Right lobe of liver (tissue), 4 donors: ENCODE measurements around the gene RAB11FIP4.

Experiments
- POLR2A ChIP-seq: fragments of 450-650 bp; IDR thresholded peaks from one replicate; pipeline ENCODE4 v1.6.1; 2017; ENCODE audit warnings: antibody characterized with exemption, mild to moderate bottlenecking
- TF ChIP-seq, protein P1 (sequence below), 4 donors: fragments of 200-600 bp in 3 of 4; fragments of 450-650 bp in 1 of 4; IDR thresholded peaks; one replicate each; pipeline versions ENCODE4 v1.5.1 to v1.8.0; 2016 to 2022; ENCODE audit warnings: antibody characterized with exemption in 4 of 4, mild to moderate bottlenecking in 2 of 4
- donor health status: DM: no; HTN: no; CAD: no.
- donor health status: DM: no; HTN: no; CAD: no.
- donor health status: DM: no; HTN: yes; CAD: no.

DNA sequence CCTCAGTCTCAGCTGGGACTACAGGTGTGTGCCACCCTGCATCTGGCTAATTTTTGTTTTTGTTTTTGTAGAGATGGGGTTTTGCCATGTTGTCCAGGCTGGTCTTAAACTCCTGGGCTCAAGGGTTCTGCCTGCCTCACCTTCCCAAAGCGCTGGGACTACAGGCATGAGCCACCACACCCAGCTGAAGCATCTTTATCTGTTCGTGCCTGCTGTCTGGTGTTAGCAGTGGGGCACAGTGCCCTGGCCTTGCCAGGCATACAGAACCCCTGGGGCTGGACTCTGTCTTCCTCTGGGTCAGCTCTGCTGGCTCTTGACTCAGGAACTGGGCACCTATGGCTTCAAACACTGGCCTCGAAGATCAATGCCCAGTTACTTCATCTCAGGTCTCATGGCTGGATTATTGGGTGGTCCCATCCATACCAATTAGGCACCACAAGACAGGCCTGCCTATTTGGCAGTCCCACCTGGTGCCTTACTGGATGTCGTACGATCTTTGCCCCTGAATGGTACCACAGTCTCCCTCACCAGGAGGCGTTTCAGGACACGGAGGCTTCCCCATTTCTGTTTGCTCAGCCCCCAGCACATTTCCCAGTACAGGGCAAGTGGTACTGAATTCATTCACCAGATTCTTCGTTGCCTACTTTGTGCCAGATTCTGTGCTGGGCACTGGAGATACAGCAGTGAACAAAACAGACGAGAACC, 99.3 kb downstream of the RAB11FIP4 start:
- TF ChIP-seq, protein P1, sequence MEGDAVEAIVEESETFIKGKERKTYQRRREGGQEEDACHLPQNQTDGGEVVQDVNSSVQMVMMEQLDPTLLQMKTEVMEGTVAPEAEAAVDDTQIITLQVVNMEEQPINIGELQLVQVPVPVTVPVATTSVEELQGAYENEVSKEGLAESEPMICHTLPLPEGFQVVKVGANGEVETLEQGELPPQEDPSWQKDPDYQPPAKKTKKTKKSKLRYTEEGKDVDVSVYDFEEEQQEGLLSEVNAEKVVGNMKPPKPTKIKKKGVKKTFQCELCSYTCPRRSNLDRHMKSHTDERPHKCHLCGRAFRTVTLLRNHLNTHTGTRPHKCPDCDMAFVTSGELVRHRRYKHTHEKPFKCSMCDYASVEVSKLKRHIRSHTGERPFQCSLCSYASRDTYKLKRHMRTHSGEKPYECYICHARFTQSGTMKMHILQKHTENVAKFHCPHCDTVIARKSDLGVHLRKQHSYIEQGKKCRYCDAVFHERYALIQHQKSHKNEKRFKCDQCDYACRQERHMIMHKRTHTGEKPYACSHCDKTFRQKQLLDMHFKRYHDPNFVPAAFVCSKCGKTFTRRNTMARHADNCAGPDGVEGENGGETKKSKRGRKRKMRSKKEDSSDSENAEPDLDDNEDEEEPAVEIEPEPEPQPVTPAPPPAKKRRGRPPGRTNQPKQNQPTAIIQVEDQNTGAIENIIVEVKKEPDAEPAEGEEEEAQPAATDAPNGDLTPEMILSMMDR (IDR thresholded peaks at IDR 0.05), result no peak
- TF ChIP-seq POLR2A, result no peak
